A673 (cell line): ENCODE measurements around the gene MPRIP.

Source experiments
- CTCF ChIP-seq: fragments of 300-800, 200-600 bp; sonication (generic); conservative IDR thresholded peaks from 2 replicates; pipeline ENCODE4 v1.5.1; 2017; ENCODE audit warnings: low read depth, mild to moderate bottlenecking, antibody characterized with exemption, low read length, moderate library complexity, mixed read lengths
- EZH2 ChIP-seq: fragments of 200-600 bp; sonication (generic); IDR thresholded peaks from 2 replicates; pipeline ENCODE4 v1.6.1; 2017; ENCODE audit warnings: borderline replicate concordance, low read depth, mild to moderate bottlenecking, mixed read lengths, antibody characterized with exemption, low read length; ENCODE audit not compliant: poor library complexity, severe bottlenecking

GRCh38 chr17:17001076-17001777 is 41.0 kb upstream of the MPRIP start:
- no peak for TF ChIP-seq CTCF
- TF ChIP-seq EZH2 = no peak
